Stimulated activated CD8-positive, alpha-beta memory T cell treated with anti-CD3 and anti-CD28 coated beads, Interleukin-4, amount 100 ng/mL, for 1 hour (primary cell): ENCODE results near the gene CLSTN3.
"Not testable (repeated sequence)": the region's sequence is repeated elsewhere in the genome, so short reads cannot be mapped to it uniquely, and the experiment has no call there.

Experiments used
- DNase-seq, 2 donors: peaks; one replicate each; pipeline ENCODE4 v3.0.0-alpha.2; 2020; ENCODE audit warnings: low read depth in 2 of 2, low spot score in 1 of 2

CLSTN3 gene

DNA sequence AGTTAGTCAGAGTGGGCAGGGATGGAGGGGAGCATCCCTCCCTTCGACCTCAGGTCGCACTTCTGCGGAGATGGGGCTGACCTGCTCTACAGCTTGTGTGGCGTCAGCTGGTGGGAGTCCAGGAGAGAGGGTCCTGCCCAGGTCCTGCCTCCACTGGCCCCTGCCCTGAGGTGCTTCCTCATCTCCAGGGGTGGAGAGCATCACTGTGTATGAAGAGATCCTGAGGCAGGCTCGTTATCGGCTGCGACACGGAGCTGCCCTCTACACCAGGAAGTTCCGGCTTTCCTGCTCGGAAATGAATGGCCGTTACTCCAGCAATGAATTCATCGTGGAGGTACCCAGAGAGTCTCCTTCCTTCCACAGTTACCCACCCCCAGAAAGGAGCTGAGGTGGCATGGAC lies 20.2 kb downstream of the CLSTN3 start:
- DNase-seq = no peak

DNA sequence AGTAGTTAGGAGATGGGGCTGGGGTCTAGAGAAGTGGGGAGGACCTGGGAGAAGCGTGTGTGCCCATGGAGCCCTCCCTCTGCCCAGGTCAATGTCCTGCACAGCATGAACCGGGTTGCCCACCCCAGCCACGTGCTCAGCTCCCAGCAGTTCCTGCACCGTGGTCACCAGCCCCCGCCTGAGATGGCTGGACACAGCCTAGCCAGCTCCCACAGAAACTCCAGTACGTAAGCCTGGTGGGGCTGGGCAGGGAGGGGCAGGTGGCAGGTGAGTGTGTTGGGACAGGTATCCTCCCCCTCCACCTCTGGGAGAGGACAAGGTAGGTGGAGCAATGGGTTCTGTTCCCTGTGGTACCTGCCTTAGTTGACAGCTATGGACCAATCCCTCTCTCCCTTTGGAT lies 20.7 kb downstream of the CLSTN3 start:
- no peak for DNase-seq

DNA sequence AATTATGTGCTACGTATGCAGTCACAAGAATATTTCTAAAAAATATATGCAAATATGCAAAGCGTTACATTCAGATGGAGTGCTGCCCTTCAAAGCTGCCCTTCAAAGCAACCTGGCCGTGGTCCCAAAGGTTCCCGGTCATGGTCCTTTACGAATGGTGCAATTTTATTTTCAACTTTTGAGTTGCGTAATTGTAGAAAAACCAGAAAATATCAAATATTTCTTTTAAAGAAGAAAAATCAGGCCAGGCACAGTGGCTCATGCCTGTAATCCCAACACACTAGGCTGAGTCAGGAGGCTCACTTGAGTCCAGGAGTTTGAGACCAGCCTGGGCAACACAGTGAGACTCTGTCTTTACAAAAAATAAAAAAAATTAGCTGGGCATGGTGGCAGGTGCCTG lies 21.4 kb downstream of the CLSTN3 start:
- DNase-seq = no peak

DNA sequence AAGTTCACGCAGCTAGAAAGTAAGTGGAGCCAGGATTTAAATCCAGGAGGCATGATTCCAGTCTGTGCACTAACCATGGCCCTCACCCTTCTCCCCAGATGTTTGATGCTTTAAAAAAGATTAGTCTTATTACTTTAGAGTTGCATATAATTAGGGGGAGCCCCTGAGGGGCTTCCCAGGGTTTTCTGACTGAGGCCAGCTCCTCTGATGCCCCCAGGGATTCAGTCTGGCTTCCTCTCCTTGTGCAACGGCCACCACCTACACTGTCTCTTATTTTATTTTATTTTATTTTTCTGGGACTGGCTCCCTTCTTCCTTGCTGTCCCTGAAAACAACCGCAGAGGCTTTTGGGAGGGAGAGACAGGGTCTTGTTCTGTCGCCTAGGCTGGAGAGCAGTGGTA lies 22.6 kb downstream of the CLSTN3 start:
- no peak for DNase-seq

DNA sequence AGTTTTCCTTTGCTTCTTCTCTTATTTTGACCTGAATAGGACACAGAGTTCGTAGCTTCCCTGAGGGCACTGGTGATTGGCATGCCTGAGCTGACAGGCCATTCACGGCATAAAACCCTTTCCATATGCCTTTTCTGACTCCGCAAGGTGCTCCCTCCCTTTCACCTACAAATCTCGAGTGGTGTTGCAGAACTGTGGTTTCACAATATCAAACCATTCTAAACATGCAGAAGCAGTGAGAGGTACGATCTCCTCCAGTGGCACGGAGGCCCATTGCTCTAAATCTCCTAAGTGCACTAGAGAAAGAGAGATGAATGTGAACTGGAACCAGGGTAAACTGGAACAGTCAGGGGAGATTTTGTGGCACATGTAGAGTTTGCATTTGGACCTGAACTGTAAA lies 23.9 kb downstream of the CLSTN3 start:
- DNase-seq = no peak

DNA sequence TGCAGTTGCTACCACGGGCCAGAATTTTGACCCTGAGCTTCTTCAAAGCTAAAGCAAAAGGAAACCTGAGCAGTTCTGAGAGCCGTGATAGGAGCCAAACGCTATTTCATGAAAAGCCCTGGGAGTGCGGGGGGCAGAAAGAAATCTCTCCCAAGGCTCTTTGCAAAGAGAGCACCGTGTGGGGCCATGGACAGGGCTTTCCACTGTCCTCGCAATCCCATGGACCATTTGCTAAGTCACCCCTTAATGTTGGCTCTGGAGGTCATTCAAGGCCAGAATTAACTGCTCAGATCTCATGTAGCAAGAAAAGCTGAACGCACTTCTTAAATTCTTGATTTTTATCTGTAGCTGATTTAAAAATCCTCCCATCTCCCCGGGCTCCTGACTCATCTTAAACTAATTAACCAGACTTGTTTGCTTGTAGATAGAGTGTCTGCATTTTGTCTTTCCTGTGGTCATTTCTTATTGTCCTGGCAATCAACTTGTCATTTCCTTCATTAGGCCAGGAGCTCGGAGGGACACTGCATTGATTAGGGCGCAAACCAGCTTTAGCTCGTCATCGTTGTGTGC lies 24.8 kb downstream of the CLSTN3 start:
- no peak for DNase-seq

DNA sequence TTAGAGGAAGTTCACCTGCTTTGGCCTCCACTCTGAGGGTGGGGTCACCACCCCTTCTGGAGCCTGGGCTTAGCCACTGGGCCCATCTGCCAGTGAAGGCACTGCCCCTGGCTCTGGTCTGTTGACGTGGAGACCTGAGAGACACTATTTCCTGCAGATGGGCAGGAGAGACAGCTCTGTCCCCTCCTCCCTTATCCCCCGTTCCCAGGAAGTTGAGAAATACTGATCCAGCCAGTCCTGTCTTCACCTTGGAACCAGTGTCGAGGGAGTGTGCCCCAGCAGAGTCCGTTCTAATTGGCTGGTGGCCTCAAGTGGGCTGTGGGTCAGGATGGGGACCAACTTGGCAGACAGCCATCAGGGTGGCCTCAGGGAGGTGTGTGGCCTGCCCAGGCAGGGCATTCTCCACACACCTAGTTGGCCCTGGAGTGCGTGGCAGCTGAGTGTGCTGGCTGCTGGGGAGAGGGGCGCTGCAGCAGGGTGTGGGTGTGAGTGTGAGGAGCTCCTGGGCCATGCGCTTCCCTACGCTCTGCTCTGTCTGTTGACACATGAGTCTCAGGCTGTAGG lies 25.4 kb downstream of the CLSTN3 start:
- DNase-seq = no peak

DNA sequence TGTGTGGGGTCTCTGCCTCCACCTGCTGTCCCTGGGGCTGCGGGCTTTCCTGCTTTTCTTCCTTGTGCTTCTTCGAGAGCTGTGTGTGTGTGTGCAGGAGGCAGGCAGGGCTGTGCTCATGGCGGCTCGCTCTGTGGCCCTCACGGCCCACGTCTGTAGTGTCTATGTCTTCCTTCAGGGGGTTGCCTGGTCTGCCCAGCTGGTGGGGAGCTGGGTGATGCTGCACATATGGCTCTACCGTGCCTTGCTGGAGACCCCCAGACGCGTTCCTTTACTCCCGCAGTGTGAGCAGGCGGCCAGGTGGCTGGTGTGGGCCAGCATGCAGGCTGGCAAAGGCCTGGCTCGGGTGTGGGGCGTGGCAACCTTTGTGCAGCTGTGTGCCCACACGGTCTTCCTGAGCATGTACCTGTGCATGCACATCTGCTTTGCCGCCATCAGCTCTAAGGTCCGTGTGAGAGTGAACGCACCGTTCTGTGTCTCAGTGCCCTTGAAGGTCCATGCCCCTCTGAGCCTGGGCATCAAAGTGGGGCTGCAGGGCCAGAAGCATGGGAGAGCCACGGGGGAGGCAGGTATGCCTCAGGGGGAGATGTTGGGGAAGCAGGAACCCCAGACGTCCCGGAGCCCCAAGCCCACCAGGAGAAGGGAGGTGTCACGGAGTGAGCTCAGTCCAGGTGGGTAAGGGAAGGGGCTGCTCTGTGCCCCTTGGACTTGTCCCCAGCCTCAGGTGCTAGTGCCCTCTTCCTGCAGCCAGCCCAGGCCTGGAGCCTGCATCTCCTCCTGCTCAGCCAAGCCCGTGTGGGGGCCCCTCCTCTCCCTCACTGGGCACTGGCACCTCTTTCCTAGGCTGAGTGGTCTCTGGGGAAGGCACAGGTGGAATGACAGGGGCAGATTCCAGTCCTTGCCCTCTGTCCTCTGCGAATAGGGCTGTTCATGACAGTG lies 26.4 kb downstream of the CLSTN3 start:
- DNase-seq = no peak

DNA sequence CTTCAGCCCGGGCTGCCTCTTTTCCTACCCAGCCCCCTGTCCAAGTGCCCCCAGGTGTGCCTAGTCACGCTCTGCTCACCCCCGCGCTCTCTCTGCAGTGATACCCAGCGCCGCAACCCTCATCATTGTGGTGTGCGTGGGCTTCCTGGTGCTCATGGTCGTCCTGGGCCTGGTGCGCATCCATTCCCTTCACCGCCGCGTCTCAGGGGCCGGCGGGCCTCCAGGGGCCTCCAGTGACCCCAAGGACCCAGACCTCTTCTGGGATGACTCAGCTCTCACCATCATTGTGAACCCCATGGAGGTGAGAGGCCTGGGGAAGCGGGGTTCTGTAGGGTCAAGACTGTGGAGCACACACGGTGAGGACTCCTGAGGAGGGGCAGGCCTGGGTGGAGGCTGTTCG lies 27.2 kb downstream of the CLSTN3 start:
- no peak for DNase-seq

DNA sequence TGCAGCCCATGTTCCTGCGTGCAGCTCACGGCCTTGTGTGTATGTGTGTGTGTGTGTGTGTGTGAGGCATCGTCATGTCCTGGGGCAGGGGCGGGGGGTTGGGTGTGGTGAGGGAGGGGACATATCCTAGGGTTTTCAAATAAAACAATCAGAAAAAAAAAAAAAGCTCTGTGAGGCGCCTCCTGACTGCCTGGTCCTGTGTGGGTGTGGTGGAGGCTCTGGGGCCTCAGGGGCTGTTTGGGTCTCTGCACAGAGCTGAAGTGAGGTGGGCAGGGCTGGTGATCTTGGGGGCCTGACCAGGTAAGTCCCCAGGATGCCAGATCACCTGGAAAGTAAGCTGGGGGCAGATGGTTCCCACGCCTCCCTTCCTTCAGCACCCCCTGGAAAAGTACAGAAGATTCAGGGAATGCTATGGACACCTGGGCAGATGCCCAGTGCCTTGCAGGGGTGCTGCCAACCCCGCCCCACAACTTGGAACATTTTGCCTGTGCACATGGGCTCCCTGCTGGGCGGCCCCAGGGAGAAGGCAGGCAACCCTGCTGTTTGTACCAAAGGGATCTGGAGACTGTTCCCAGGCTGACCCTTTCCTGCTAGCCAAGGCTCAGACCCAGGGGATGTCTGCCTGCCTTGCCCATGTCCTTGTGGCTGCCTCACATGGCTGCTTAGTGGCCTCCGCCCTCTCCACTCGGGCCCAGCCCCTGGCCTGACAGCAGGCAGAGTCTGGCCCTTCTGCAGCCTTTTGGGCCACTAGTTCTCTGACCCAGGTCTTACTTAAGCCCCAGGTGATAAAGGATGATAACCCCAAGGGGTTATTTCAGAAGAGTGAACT lies 28.8 kb downstream of the CLSTN3 start:
- DNase-seq = no peak

DNA sequence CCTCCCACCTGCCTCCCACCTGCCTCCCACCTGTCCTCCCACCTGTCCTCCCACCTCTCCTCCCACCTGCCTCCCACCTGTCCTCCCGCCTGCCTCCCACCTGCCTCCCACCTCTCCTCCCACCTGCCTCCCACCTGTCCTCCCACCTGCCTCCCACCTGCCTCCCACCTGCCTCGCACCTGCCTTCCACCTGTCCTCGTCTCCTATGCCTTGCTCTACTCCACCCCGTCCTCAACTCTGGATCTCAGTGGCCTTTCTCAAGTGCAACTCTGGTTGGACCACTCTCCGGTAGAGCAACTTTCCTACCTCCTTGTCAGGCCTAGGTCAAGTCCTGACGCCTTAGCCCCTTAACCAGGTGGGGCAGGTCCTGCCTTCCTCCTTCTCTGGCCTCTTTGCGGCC lies 30.0 kb downstream of the CLSTN3 start:
- DNase-seq = no peak

DNA sequence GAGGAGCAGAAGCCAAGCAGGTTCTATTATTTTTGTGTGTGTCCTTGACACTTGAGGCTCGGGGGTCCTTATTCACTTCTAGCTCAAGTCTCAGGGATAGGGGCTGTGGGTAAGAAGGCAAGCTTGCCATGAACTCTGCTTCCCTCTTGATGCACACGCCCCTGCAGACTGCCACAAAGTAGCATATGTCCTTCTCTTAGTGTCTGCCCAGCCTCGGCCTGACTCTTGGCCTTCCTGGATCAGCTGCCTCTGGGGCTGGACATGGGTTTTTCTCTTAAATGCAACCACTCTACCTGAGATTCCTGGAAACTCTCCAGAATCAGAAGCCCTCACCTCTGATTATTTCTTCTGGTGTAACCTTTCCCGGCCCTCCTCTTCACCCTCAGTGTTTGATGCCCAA lies 31.2 kb downstream of the CLSTN3 start:
- DNase-seq = no peak

DNA sequence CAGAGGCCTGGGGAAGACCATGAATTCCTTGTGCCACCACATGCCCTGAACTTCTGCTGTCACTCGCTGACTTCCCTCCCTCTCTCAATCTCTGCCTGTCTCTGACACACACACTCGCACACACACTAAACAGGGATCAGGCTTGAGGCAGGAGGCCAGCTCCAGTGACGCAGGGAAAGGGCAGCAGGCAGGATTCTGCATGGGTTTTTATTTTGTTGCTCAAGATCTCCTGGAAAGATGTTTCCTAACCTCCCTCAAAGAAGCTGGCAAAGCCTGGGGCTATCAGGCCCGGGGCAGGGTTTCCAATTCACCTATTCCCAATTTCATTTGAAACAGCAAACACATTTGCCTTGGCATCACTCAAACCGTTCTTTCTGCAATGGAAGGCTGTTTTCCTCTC lies 31.6 kb downstream of the CLSTN3 start:
- no peak for DNase-seq

DNA sequence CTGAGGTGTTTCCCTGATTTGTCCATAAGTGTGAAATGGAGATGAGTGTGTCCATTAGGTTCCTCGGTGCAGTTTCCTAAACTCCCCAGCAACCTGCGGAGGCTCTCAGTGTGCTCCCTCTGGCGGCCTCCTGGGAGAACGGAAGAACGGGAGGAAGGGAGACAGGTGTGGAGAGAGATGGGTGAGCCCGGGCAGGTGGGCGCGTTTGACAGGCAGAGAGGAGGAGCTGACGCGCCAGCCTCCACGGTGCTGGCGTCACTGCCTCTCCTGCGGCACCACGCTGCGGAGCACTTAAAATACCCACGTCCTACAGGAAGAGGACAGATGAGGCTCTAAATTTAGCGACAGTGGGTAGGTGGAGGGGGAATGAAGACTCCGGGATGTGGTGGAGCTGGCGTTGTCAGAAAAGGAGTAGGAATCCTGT lies 32.5 kb downstream of the CLSTN3 start:
- no peak for DNase-seq

DNA sequence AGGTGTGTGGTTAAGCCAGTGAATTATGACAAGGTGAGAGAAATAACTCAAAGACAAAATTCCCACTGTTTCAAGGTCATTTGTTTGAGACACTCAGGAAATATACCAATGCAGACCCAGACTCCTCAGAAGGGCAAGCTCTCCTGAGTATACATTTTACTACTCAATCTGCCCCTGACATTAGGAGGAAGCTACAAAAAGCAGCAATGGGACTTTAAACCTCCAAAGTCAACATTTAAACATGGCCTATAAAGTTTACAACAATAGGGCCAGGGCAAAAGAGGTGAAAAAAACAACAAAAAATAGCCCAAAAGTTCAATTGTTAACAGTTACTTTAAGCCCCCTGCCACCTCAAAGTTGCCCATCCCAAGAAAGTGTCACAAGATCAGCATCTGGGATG lies 39.8 kb downstream of the CLSTN3 start:
- DNase-seq = no peak

DNA sequence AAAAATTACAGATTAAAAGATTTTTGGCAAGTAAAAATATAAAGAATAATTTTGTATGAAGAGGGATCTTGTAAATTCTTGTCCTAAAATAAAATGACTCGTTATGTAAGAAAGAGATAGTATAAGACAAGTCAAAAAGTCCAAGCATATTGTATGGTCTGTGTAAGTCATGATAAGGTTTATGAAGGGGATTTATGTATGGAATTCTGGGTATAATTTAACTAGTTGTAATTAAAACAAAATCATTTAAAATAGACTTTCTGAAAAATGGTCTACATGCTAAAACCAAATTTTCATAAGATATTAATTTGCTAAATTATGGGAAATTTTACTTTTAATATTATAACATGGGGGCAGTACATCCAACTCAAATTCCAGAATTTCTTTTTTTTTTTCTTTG lies 41.7 kb downstream of the CLSTN3 start:
- no peak for DNase-seq

DNA sequence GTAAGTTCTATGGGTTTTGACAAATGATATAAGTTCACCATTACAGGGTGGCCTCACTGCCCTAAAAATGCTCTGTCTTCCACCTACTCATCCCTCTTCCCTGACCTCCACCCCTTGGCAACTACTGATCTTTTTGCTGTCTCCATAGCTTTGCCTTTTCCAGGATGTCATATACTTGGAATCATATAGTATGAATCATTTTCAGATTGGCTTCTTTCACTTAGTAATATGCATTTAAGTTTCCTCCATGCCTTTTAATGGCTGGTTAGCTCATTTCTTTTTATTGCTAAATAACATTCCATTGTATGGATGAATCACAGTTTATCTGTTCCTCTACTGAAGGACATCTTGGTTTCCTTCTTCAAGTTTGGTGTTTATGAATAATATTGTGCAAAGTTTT lies 45.3 kb downstream of the CLSTN3 start:
- no peak for DNase-seq

DNA sequence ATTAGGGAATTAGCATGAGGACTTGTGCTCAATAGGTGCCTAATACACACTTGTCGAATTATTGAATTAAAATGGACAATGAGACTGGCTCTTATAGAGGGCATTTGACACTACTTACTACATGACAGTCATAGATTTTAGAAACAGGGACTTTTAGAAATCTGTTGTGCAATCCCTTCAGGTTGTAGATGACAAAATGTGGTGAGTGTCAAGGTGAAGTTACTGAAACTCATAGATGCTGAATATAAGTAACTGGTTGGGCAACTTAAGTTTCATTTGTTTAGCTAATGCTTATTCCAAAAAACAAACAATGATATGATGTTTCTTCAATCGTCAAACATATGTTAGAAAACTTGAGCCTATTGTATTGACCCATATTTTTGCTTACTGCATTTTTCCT lies 46.4 kb downstream of the CLSTN3 start:
- DNase-seq = no peak

DNA sequence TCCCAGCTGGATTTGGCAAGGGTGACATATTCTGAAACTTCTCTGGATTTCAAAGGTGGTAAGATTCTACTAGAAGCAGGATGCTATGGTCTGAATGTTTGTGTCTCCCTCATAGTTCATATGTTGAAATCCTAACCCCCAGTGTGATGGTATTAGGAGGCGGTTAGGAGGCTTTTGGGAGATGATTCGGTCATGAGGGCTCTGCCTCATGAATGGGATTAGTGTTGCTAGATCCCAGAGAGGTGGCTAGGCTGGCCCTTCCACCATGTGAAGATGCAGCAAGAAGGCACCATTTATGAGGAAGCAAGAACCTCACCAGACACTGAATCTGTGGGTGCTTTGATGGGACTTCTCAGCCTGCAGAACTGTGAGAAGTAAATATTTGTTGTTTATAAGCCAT lies 48.3 kb downstream of the CLSTN3 start:
- DNase-seq = no peak

DNA sequence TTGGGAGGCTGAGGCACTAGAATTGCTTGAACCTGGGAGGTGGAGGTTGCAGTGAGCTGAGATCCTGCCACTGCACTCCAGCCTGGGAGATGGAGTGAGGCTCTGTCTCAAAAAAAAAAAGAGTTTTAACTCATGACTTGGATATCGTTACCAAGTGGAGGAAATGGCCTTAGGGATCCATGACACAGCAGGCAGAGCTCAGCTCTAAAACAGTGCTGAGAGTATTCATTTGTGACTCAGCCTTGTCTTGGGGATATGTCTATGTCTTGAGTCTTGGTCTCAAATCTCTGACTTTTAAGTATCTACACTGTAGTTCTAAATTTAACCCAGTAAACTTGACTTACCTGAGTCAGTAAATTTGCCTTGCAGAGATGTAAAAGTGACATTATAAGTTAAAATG lies 50.5 kb downstream of the CLSTN3 start:
- no peak for DNase-seq

DNA sequence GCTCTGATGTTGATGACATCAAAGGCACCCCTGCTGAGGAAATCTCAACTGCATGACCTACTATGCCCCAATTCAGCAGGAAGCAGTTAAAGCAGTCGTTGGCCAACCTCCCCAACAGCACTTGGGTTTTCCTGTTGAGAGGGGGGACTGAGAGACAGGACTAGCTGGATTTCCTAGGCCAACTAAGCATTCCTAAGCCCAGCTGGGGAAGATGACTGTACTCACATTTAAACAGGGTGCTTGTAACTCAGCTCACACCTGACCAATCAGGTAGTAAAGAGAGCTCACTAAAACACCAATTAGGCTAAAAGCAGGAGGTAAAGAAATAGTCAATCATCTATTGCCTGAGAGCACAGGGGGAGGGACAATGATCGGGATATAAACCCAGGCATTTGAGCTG lies 55.9 kb downstream of the CLSTN3 start:
- not testable (repeated sequence) for DNase-seq
